K562 (cell line): Measurements from ENCODE around the gene HEXIM2. TPM values are rescaled to one million over a fixed set of nuclear protein-coding genes. Genes with fewer than 3 reads are reported as not detected.

Experiments used
- ATAC-seq: fragments of 200-7000 bp; cut with Tn5 transposase; 3 replicates; pipeline ENCODE4 v1.9.1; 2020; ENCODE audit warnings: moderate library complexity
- BruUV-seq: library from RNA; stranded (reverse); fragments of 400-500 nt; replicated peaks from 2 replicates; lab custom pipeline; 2021; lab: Mats Ljungman, UMichigan
- CTCF ChIA-PET: fragments of 300-600 bp; formaldehyde crosslinking; extraction: SDS; loops from one replicate; lab custom pipeline; 2021; ENCODE audit warnings: low intra/inter-chr PET ratio; lab: Yijun Ruan, JAX
- POLR2A ChIA-PET: fragments of 300-600, 350-650 bp; sonication (Branson Sonifier 250); formaldehyde crosslinking; extraction: SDS; loops from one replicate; lab custom pipeline; 2021; ENCODE audit warnings: antibody characterized with exemption, inconsistent platforms; lab: Yijun Ruan, JAX
- DNase-seq, 4 experiments: peaks; one replicate each; pipeline versions ENCODE4 v3.0.0 to v3.0.0-alpha.2; 2011 to 2018; ENCODE audit warnings: low spot score in 3 of 4, mixed read lengths in 3 of 4; ENCODE audit errors: extremely low read depth in 1 of 4
- FAIRE-seq: peaks from 2 replicates; lab custom pipeline; 2011; peaks lifted over from hg19 to GRCh38; lab: Jason Lieb, UNC
- H2AFZ ChIP-seq: 2 replicates; pipeline ENCODE4 v1.6.0; 2011; ENCODE audit warnings: low read depth, low read length, control low read depth, inconsistent platforms
- H3K27ac ChIP-seq: fragments of 200-600 bp; 3 replicates; pipeline ENCODE4 v1.8.0; 2011; ENCODE audit warnings: low read depth, mild to moderate bottlenecking, control low read depth, inconsistent platforms, low read length, moderate library complexity, mixed read lengths; ENCODE audit errors: extremely low read depth
- H3K27me3 ChIP-seq, 2 experiments: fragments of 300-600 bp in 1 of 2; 2 replicates in 1 of 2; 3 replicates in 1 of 2; pipeline versions ENCODE4 v1.6.0 to v1.8.0; 2011; ENCODE audit warnings: inconsistent platforms in 2 of 2, low read length in 2 of 2, mild to moderate bottlenecking in 1 of 2, mixed read lengths in 1 of 2, moderate library complexity in 1 of 2; ENCODE audit not compliant: control insufficient read depth in 2 of 2, insufficient read depth in 2 of 2
- H3K36me3 ChIP-seq: fragments of 300-600 bp; 3 replicates; pipeline ENCODE4 v1.8.0; 2011; ENCODE audit warnings: mild to moderate bottlenecking, low read length, inconsistent platforms; ENCODE audit not compliant: control insufficient read depth, insufficient read depth
- H3K4me1 ChIP-seq, 2 experiments: fragments of 200-600 bp in 1 of 2; replicated peaks in 1 of 2; 2 replicates in 1 of 2; 3 replicates in 1 of 2; pipeline versions ENCODE4 v1.5.1 to v1.8.0; 2011; ENCODE audit warnings: inconsistent platforms in 2 of 2, low read length in 2 of 2, mild to moderate bottlenecking in 1 of 2, mixed read lengths in 1 of 2, moderate library complexity in 1 of 2; ENCODE audit not compliant: control insufficient read depth in 2 of 2, insufficient read depth in 2 of 2
- H3K4me2 ChIP-seq: 2 replicates; pipeline ENCODE4 v1.6.1; 2011; ENCODE audit warnings: low read length, control low read depth, inconsistent platforms, mixed read lengths; ENCODE audit not compliant: insufficient read depth
- H3K4me3 ChIP-seq: fragments of 200-600 bp; sonication (generic), shearing (Covaris generic); 2 replicates; pipeline ENCODE4 v1.5.1; 2016; ENCODE audit warnings: control low read depth, inconsistent platforms
- H3K79me2 ChIP-seq: fragments of 200-600 bp; 3 replicates; pipeline ENCODE4 v1.8.0; 2011; ENCODE audit warnings: low read length, inconsistent platforms; ENCODE audit not compliant: control insufficient read depth, insufficient read depth
- H3K9ac ChIP-seq, 2 experiments: 2 replicates each; pipeline versions ENCODE4 v1.6.0 to v1.6.1; 2011; ENCODE audit warnings: low read depth in 2 of 2, low read length in 2 of 2, control low read depth in 1 of 2, inconsistent platforms in 1 of 2, mild to moderate bottlenecking in 1 of 2, mixed read lengths in 1 of 2; ENCODE audit not compliant: insufficient read depth in 1 of 2
- H3K9me1 ChIP-seq: one replicate; pipeline ENCODE4 v1.6.0; 2011; ENCODE audit warnings: inconsistent platforms, mild to moderate bottlenecking, low read length, moderate library complexity; ENCODE audit not compliant: control insufficient read depth, insufficient read depth
- H3K9me3 ChIP-seq: replicated peaks from 2 replicates; pipeline ENCODE4 v1.5.1; 2011; ENCODE audit warnings: low read depth, low read length, inconsistent platforms; ENCODE audit not compliant: control insufficient read depth, insufficient read depth
- H4K20me1 ChIP-seq: replicated peaks from 2 replicates; pipeline ENCODE4 v1.6.1; 2011; ENCODE audit warnings: low read length, inconsistent platforms, mixed read lengths; ENCODE audit not compliant: control insufficient read depth, insufficient read depth
- FOXK1 ChIP-seq: sonication (generic); formaldehyde crosslinking; IDR thresholded peaks from 2 replicates; pipeline ENCODE4 v1.8.0; 2022; ENCODE audit warnings: missing genetic modification reagents, mild to moderate bottlenecking, borderline replicate concordance
- NR2C2 ChIP-seq, 2 experiments: fragments of 200-800 bp in 1 of 2; sonication (Bioruptor generic) in 1 of 2; sonication (generic) in 1 of 2; formaldehyde crosslinking in 1 of 2; IDR thresholded peaks; 2 replicates each; pipeline versions ENCODE4 v1.6.1 to v1.8.0; 2016 to 2022; ENCODE audit warnings: mild to moderate bottlenecking in 1 of 2, missing compliant biosample characterization in 1 of 2, missing genetic modification characterization in 1 of 2, missing genetic modification reagents in 1 of 2
- ZBTB5 ChIP-seq: fragments of 450-650 bp; IDR thresholded peaks from 2 replicates; pipeline ENCODE4 v1.6.1; 2017; ENCODE audit warnings: antibody characterized with exemption
- ZC3H11A ChIP-seq: IDR thresholded peaks from 2 replicates; pipeline ENCODE4 v1.6.1; 2012; ENCODE audit warnings: low read depth, low read length, improper control_type of control experiment
- WGBS: fragments of 100-300 bp; shearing (Covaris generic); methylation state at CpG from one replicate; pipeline ENCODE4 v1.1.6; 2016; ENCODE audit warnings: low coverage, mixed read lengths; ENCODE audit not compliant: insufficient coverage; ENCODE audit errors: missing lambda C conversion rate; 5-methylcytosine and 5-hydroxymethylcytosine counted together
- in situ Hi-C: fragments of 300-500 bp; cut with MboI; formaldehyde crosslinking; loops from 4 replicates; pipeline ENCODE4 v1.15.0; 2018; ENCODE audit warnings: inconsistent platforms, mixed read lengths
- intact Hi-C: fragments of 100-400 bp; cut with micrococcal nuclease; formaldehyde crosslinking; loops from 2 replicates; pipeline ENCODE4 v1.14.2; 2022
- polyA plus RNA-seq, 8 experiments: library from polyadenylated mRNA; depleted of rRNA in 4 of 8; stranded (reverse) in 5 of 8; unstranded in 3 of 8; fragments of >200 nt; fragmentation: Nextera tagmentation in 2 of 8; fragmentation: Illumina TruSeq in 1 of 8; extraction: Ambion mirVana in 2 of 8; extraction: Trizol in 1 of 8; gene quantifications; 2 replicates each; pipeline versions ENCODE4 v1.2.1 to v1.2.3, GENCODE V29; 2011 to 2014; ENCODE audit warnings: inconsistent platforms in 1 of 8, missing spikeins in 1 of 8
- total RNA-seq, 7 experiments: library from RNA; depleted of rRNA in 6 of 7; stranded (reverse); fragments of >200 nt in 6 of 7; fragmentation: Illumina TruSeq in 2 of 7; extraction: Trizol in 2 of 7; gene quantifications; 2 replicates each; pipeline versions ENCODE4 v1.2.1 to v1.2.3, GENCODE V29; 2011 to 2021; ENCODE audit warnings: low replicate concordance in 1 of 7

Gene HEXIM2
- total and polyA plus RNA-seq, 9 of the 15 experiments (the other 6 are each of a cell fraction or from before 2014, with no cell fraction given) = 0.69 to 3.4 (median 1.1) TPM; not detected in 2

DNA sequence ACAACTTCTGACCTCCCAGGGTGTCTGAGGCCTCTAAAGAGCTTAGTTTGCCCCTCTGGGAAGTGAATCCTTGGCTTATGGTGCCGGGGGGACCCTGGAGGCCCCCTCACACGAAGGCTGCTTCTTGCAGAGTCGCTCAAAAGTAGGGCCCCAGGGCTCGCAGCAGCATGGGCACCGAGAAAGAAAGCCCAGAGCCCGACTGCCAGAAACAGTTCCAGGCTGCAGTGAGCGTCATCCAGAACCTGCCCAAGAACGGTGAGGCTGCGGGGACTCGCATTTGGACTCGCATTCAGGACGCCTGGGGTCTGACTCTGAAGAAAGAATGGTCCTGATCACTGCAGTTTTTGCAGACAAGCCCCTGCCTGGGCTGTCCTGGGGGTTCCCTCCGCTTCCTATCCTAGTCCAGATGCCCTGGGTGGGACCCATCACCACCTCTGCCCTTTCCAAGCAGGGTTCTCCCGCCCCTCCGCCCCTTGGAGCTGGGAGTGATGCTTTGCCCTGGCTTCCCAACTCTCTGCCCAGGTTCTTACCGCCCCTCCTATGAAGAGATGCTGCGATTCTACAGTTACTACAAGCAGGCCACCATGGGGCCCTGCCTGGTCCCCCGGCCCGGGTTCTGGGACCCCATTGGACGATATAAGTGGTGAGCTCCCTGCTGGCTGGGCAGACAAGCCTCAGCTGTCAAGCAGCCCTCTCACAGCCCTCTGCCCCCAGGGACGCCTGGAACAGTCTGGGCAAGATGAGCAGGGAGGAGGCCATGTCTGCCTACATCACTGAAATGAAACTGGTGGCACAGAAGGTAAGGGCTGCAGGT lies 25.5 kb upstream of the HEXIM2 start:
- H3K9me1 ChIP-seq = no peaks in the 10 kb centered on the region
- TSS peak; percentile 39 for BruUV-seq
- H3K9me3 ChIP-seq = no peaks in the 10 kb centered on the region; the same call in 1 of the 2 replicates
- 59% methylated on average over 20 of the region's 21 CpGs for WGBS
- ChIA-PET CTCF (interaction anchor here (0.7 to 6.2 kb wide), 11 partner anchors 12 to 361 kb away, joined by 3 to 165 read pairs (median 5); partner anchors contain the start of genes HEXIM1 and HEXIM2), POLR2A (interaction anchor here (0.6 to 7.1 kb wide), 13 partner anchors 8 to 190 kb away, joined by 3 to 119 read pairs (median 4); partner anchors contain the start of genes HEXIM1 and HEXIM2)
- H4K20me1 ChIP-seq = no peaks in the 10 kb centered on the region; the same call in 1 of the 2 replicates
- intact Hi-C loops (loop anchor here (1.0 to 5.0 kb wide), 3 partner anchors 12 to 251 kb away; partner anchors contain the start of gene HEXIM1), in situ Hi-C loops (loop anchor here (5.0 kb wide), 1 partner anchor 61 kb away; no protein-coding TSS in a partner anchor)
- DNase-seq (no peak), FAIRE-seq (no peak), ATAC-seq (no peak)
- H3K9ac ChIP-seq = peak overlapping the region; percentile 59 to 88
- H3K36me3 ChIP-seq = no peaks in the 10 kb centered on the region
- H3K27me3 ChIP-seq = no peaks in the 10 kb centered on the region
- peak overlapping the region; percentile 90 for H2AFZ ChIP-seq
- H3K79me2 ChIP-seq = peaks cover 7% of the 10 kb centered on the region; the same call in 1 of the 3 replicates
- peaks cover 11 to 42% of the 10 kb centered on the region in 2 experiments for H3K4me1 ChIP-seq
- H3K4me3 ChIP-seq = peak overlapping the region; percentile 52
- no peak for TF ChIP-seq ZBTB5
- no peak for TF ChIP-seq NR2C2 (CRISPR knock-in tag; IDR thresholded peaks at IDR 0.05)
- 0 out of 2 replicates have a peak, but pooled peaks have one; percentile 4 for TF ChIP-seq NR2C2 (tag; IDR thresholded peaks at IDR 0.05)
- peak; percentile 53; the same call in 1 of the 2 replicates for TF ChIP-seq FOXK1 (CRISPR knock-in tag)
- no peak for TF ChIP-seq ZC3H11A
- TF ChIP-seq, all 486 proteins: peak for 2
- peak overlapping the region; percentile 74; the same call in 2 of the 3 replicates for H3K27ac ChIP-seq
- peak overlapping the region; percentile 82 for H3K4me2 ChIP-seq
